Ascending aorta (tissue), 2 donors: ENCODE data around the gene ARHGAP18. TPM values are rescaled to one million over a fixed set of nuclear protein-coding genes. Genes with fewer than 3 reads are reported as not detected.
A peak's percentile ranks its signal among the peaks of the same experiment; 100 is the strongest.

ENCODE experiments used
- DNase-seq, 2 donors: peaks; one replicate each; pipeline ENCODE4 v3.0.0-alpha.2; 2019; ENCODE audit warnings: low spot score in 2 of 2
- H3K27ac ChIP-seq, 2 donors: fragments of 200-600 bp; sonication (generic); one replicate each; pipeline ENCODE4 v1.5.1; 2016 to 2017; ENCODE audit warnings: mild to moderate bottlenecking in 1 of 2
- H3K27me3 ChIP-seq: fragments of 200-600 bp; sonication (generic); one replicate; pipeline ENCODE4 v1.5.1; 2017
- H3K36me3 ChIP-seq, 2 donors: fragments of 200-600 bp; sonication (generic); one replicate each; pipeline ENCODE4 v1.5.1; 2016
- H3K4me1 ChIP-seq, 2 donors: fragments of 200-600 bp; sonication (generic); one replicate each; pipeline ENCODE4 v1.5.1; 2016 to 2017; ENCODE audit warnings: mild to moderate bottlenecking in 1 of 2
- H3K4me3 ChIP-seq, 2 donors: fragments of 200-600 bp; sonication (generic); one replicate each; pipeline ENCODE4 v1.5.1; 2016 to 2017; ENCODE audit warnings: mild to moderate bottlenecking in 1 of 2
- H3K9me3 ChIP-seq, 2 donors: fragments of 200-600 bp; sonication (generic); one replicate each; pipeline ENCODE4 v1.5.1; 2016
- CTCF ChIP-seq, 3 experiments: fragments of 200-600 bp in 2 of 3; fragments of 450-650 bp in 1 of 3; sonication (generic) in 2 of 3; IDR thresholded peaks; one replicate each; pipeline ENCODE4 v1.5.1; 2016 to 2019; ENCODE audit warnings: antibody characterized with exemption in 3 of 3, mild to moderate bottlenecking in 1 of 3, moderate library complexity in 1 of 3
- intact Hi-C: fragments of 100-400 bp; cut with DNase I; formaldehyde crosslinking; loops from one replicate; pipeline ENCODE4 v1.15.1; 2023
- total RNA-seq: library from RNA; depleted of rRNA; stranded (reverse); fragments of >200 nt; gene quantifications from one replicate; pipeline ENCODE4 v1.1.0, GENCODE V29; 2016

The ARHGAP18 gene
- total RNA-seq, 1 donor from 2014 or later = 10.7 TPM

GRCh38 chr6:129647044-129647443 is 62.9 kb downstream of the ARHGAP18 start:
- TF ChIP-seq CTCF (IDR thresholded peaks at IDR 0.05) = no peak
- H3K27ac ChIP-seq = no peak overlapping the region

GRCh38 chr6:129646642-129647041 is 63.3 kb downstream of the ARHGAP18 start:
- no peak for TF ChIP-seq CTCF (IDR thresholded peaks at IDR 0.05)
- H3K36me3 ChIP-seq = no peaks in the 10 kb centered on the region
- intact Hi-C loops = no loop called here
- DNase-seq = no peak
- H3K4me1 ChIP-seq = peaks cover 0 to 14% of the 10 kb centered on the region in 2 donors
- H3K27ac ChIP-seq = no peak overlapping the region
- H3K9me3 ChIP-seq = no peaks in the 10 kb centered on the region
- no peaks in the 10 kb centered on the region for H3K27me3 ChIP-seq
- peak overlapping the region in 1 of 2 donors; percentile 17 for H3K4me3 ChIP-seq

More at GRCh38 chr6:129647044-129647443, 62.9 kb downstream of the ARHGAP18 start:
- intact Hi-C loops = no loop called here
- no peak for DNase-seq
- no peaks in the 10 kb centered on the region for H3K27me3 ChIP-seq
- H3K4me3 ChIP-seq = no peak overlapping the region
- H3K36me3 ChIP-seq = no peaks in the 10 kb centered on the region
- H3K9me3 ChIP-seq = no peaks in the 10 kb centered on the region
- peaks cover 0 to 14% of the 10 kb centered on the region in 2 donors for H3K4me1 ChIP-seq

GRCh38 chr6:129645830-129646579 is 64.0 kb downstream of the ARHGAP18 start:
- no peaks in the 10 kb centered on the region for H3K9me3 ChIP-seq
- no peak overlapping the region for H3K27ac ChIP-seq
- H3K36me3 ChIP-seq = no peaks in the 10 kb centered on the region
- peaks cover 0 to 14% of the 10 kb centered on the region in 2 donors for H3K4me1 ChIP-seq
- peak overlapping the region in 1 of 2 donors; percentile 17 for H3K4me3 ChIP-seq
- no peaks in the 10 kb centered on the region for H3K27me3 ChIP-seq
- no peak for TF ChIP-seq CTCF (IDR thresholded peaks at IDR 0.05)
- intact Hi-C loops = no loop called here
- DNase-seq = no peak

GRCh38 chr6:129645106-129645829 is 64.7 kb downstream of the ARHGAP18 start:
- Histone ChIP-seq H3K27me3 (no peaks in the 10 kb centered on the region), H3K4me1 (peaks cover 0 to 14% of the 10 kb centered on the region in 2 donors), H3K4me3 (no peak overlapping the region), H3K27ac (peak overlapping the region in 1 of 2 donors; percentile 2), H3K9me3 (no peaks in the 10 kb centered on the region), H3K36me3 (no peaks in the 10 kb centered on the region)
- DNase-seq = no peak
- intact Hi-C loops = no loop called here
- no peak for TF ChIP-seq CTCF (IDR thresholded peaks at IDR 0.05)

GRCh38 chr6:129644567-129645015 is 65.4 kb downstream of the ARHGAP18 start:
- Histone ChIP-seq H3K27ac (no peak overlapping the region), H3K4me3 (no peak overlapping the region), H3K9me3 (no peaks in the 10 kb centered on the region), H3K36me3 (no peaks in the 10 kb centered on the region), H3K27me3 (no peaks in the 10 kb centered on the region), H3K4me1 (peaks cover 0 to 14% of the 10 kb centered on the region in 2 donors)
- no peak for DNase-seq
- TF ChIP-seq CTCF (IDR thresholded peaks at IDR 0.05) = no peak
- intact Hi-C loops = no loop called here
